CD4-positive, alpha-beta T cell treated with Interleukin-6 at 100 ng/mL for 8 hours (primary cell): ENCODE results near the gene EXOC4.

Source experiments
- DNase-seq: peaks from one replicate; pipeline ENCODE4 v3.0.0-alpha.2; 2020; ENCODE audit warnings: mixed read lengths, low spot score

Gene EXOC4

GRCh38 chr7:133540096-133540860 is 287.4 kb downstream of the EXOC4 start:
- no peak for DNase-seq

DNA sequence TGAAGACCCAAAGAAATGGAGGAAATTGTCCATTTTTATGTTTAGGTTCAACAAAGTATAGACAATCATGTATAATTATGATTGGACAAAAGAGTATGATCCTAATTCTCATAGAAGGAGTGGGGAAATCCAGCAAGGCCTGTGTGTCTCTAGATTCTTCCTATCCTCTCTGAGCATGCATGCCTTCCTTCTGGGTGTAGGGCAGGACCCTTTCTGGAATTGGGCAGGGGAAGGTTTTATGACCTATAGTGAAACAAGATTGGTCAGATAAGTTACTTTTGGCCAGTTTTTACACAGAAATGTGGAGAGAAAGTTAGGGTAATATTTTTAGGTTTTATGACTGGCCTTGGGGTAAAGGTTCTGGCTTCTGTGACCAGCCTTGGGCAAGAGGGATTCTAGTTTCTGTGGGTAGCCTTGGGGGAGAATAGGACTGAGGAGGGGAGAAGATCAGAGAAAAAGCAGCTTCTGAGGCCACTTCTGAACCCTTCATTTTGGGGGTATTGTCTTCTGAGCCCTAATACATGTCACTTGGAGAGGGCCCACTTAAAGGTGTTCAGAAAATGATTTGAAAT is 289.4 kb downstream of the EXOC4 start:
- no peak for DNase-seq

DNA sequence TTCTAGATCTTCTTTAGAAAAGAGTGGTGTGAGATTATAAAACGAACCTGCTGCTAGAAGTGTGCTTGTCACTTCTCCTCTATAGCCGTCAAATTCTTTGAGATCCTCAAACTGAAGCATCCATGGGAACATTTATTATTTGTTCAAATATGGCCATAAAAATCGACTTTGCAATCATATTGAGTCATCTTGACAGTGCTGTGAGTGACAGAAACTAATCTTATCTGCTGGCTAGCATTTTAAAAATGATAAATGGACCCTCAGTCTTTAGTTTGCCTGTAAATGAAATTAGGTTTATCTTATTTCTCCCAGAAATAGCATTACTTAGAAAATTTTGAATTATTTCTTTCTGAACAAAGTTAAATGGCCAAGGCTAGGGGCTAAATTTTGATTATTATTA is 290.8 kb downstream of the EXOC4 start:
- no peak for DNase-seq

- no peak for DNase-seq
These were observed 292.7 kb downstream of the EXOC4 start for GRCh38 chr7:133545618-133546017.

DNA sequence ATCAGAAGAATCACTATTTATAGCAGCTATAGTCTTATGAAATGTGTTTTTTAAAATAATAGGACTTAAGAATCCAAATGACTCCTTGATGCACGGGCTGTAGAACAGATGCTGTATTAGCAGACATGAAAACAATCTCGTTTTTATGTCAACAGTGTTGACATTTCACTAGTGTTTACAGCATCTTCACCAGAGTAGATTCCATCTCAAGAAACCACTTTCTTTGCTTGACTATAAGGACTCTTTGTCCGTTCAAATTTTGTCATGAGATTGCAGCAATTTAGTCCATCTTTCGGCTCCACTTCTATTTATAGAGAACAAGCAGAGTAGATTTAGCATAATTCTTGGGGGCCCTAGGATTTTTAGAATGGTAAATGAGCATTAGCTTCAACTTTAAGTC is 295.1 kb downstream of the EXOC4 start:
- no peak for DNase-seq

- DNase-seq, result no peak
These were observed 296.8 kb downstream of the EXOC4 start for GRCh38 chr7:133549633-133550032.

GRCh38 chr7:133550145-133550544 is 297.3 kb downstream of the EXOC4 start:
- no peak for DNase-seq

DNA sequence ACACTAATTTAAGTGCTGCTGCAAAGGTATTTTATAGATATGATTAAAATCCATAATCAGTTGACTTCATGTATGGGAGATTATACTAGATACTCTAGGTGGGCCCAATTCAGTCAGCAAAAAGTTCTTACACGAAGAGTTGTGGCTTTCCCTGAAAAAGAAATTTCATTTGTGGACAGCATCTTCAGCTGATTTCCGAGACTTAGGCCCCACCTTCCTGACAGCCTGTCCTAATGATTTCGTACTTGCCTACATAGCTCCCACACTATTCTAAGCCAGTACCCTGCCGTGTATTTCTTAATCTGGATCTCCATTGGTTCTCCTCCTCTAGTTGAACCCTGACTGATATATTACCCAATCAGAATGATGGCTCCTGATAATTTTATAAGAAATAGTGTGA is 297.9 kb downstream of the EXOC4 start:
- DNase-seq, result no peak

- no peak for DNase-seq
These were observed 298.6 kb downstream of the EXOC4 start for GRCh38 chr7:133551466-133551865.

DNA sequence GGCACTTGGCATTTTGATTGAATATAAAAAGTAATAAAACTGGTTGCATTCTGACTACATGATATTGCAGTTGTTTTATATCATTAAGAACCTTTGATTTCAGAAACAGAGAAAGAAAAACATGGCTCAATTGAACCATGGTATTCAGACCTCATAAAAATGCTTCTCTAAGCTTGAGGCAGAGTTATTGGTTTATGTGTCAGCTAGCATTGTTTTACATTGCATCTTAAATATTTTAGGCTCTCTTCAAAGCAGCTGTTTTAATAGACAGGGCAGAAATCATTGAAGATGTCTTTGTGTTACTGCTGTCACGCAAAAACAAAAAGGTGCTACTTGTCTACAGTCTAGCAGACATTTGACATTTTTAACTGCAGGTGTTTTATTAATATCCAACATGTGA is 299.2 kb downstream of the EXOC4 start:
- DNase-seq, result no peak

- DNase-seq, result no peak
These were observed 301.5 kb downstream of the EXOC4 start for GRCh38 chr7:133554330-133554729.

GRCh38 chr7:133556048-133556447 is 303.2 kb downstream of the EXOC4 start:
- DNase-seq, result no peak

DNA sequence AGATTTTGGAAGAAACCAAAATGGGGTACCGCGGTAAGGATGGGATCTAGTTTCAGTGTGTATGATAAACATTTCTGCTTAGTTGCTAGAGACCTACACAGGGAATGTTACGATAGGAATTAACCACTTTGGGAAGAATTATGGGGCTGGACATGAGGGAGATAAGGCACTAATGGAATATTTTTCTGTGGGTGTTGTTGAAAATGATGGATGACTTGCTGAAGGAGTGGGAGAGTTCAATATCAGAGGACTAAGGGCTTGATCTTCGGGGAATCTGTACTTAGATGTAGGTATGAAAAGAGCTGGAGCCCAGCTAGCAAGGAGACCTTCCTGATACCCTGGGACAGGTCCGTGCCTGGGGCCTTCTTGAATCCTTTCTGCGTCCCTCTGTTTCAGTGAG is 303.7 kb downstream of the EXOC4 start:
- no peak for DNase-seq

DNA sequence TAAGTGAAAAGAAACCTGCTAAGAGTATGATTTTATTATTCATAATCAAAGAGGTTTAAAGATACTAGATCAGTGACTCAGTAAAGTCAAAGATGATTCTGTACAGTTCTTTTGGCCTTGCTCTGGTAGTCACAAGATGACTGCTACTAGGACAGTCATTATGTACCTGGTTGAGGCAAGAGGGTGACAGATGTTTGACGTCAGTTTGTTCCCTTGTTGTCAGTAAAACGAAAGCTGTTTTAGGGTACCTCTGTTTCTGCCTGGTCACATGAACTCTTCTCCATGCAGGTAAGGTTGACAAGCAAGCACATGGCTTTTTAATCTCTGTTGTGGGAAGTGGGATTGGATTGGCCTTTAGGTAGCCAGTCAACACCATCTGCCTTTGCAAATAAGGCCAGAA is 308.0 kb downstream of the EXOC4 start:
- no peak for DNase-seq

- no peak for DNase-seq
These were observed 308.5 kb downstream of the EXOC4 start for GRCh38 chr7:133561396-133561795.

GRCh38 chr7:133562621-133563020 is 309.7 kb downstream of the EXOC4 start:
- no peak for DNase-seq

GRCh38 chr7:133563251-133563650 is 310.4 kb downstream of the EXOC4 start:
- no peak for DNase-seq

GRCh38 chr7:133564484-133564883 is 311.6 kb downstream of the EXOC4 start:
- no peak for DNase-seq

- DNase-seq, result no peak
These were observed 315.7 kb downstream of the EXOC4 start for GRCh38 chr7:133568544-133568943.

GRCh38 chr7:133570321-133570720 is 317.4 kb downstream of the EXOC4 start:
- no peak for DNase-seq

DNA sequence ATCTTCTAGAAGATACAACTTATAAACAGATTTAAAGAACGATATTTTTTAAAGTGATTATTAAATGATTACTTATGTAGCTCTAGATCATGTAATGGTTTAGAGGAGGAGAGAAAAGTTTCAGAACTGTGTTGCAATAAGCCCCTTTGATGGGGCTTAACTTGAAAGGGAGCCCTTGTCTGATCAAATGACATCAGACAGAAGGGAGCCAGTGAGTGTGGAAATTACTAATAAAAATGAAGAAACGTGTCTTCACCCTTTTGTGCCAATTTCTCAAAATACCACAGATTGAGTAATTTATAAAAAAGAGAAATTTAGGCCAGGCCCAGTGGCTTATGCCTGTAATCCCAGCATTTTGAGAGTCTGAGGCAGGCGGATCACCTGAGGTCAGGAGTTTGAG is 318.2 kb downstream of the EXOC4 start:
- no peak for DNase-seq

- no peak for DNase-seq
These were observed 319.2 kb downstream of the EXOC4 start for GRCh38 chr7:133572087-133572486.

- DNase-seq, result no peak
These were observed 320.0 kb downstream of the EXOC4 start for GRCh38 chr7:133572843-133573242.
